AG04450 (cell line): ENCODE results near the gene SKA2. TPM values are rescaled to one million over a fixed set of nuclear protein-coding genes. Genes with fewer than 3 reads are reported as not detected.

Experiments used
- CTCF ChIA-PET: fragments of 300-600, 350-600 bp; formaldehyde crosslinking; extraction: SDS; loops from one replicate; lab custom pipeline; 2022; ENCODE audit warnings: antibody characterized with exemption, inconsistent platforms; lab: Charles Lee
- POLR2A ChIA-PET: fragments of 350-600 bp; formaldehyde crosslinking; extraction: SDS; loops from one replicate; lab custom pipeline; 2021; ENCODE audit warnings: antibody characterized with exemption, inconsistent platforms; lab: Yijun Ruan, JAX
- DNase-seq: peaks from one replicate; pipeline ENCODE4 v3.0.0-alpha.2; 2011; ENCODE audit warnings: low read depth, low spot score
- H3K27ac ChIP-seq: one replicate; pipeline ENCODE4 v1.5.1; 2012; ENCODE audit warnings: low read depth, low read length, control low read depth
- H3K27me3 ChIP-seq: one replicate; pipeline ENCODE4 v1.6.0; 2012; ENCODE audit warnings: low read length; ENCODE audit not compliant: control insufficient read depth, insufficient read depth
- H3K4me3 ChIP-seq: 2 replicates; pipeline ENCODE4 v1.5.1; 2011; ENCODE audit warnings: mild to moderate bottlenecking, low read depth, low read length, control low read depth
- H3K9me3 ChIP-seq: 2 replicates; pipeline ENCODE4 v1.5.1; 2012; ENCODE audit warnings: low read length; ENCODE audit not compliant: control insufficient read depth, insufficient read depth
- CTCF ChIP-seq: IDR thresholded peaks from 2 replicates; pipeline ENCODE4 v1.5.1; 2011; ENCODE audit warnings: low read depth, low read length, control low read depth, inconsistent platforms
- polyA plus RNA-seq: library from polyadenylated mRNA; depleted of rRNA; stranded (reverse); fragments of >200 nt; gene quantifications from 2 replicates; pipeline ENCODE4 v1.2.3, GENCODE V29; 2011

Gene SKA2
- polyA plus RNA-seq, 1 experiment, result 45.4 TPM

- Histone ChIP-seq H3K9me3 (no peaks in the 10 kb centered on the region), H3K4me3 (no peak overlapping the region), H3K27me3 (no peaks in the 10 kb centered on the region), H3K27ac (no peak overlapping the region)
- POLR2A ChIA-PET, result no interaction called here
- no peak for TF ChIP-seq CTCF
- CTCF ChIA-PET, result interaction anchor here (1.2 kb wide), 1 partner anchor 42 kb away, joined by 3 read pairs; the partner anchor contains the start of gene GDPD1
- no peak for DNase-seq
Observed at GRCh38 chr17:59178266-59178985, 23.4 kb upstream of the SKA2 start.

- H3K4me3 ChIP-seq, result no peak overlapping the region
- no peaks in the 10 kb centered on the region for H3K27me3 ChIP-seq
- no peak for DNase-seq
- H3K27ac ChIP-seq, result no peak overlapping the region
- H3K9me3 ChIP-seq, result peaks cover 7% of the 10 kb centered on the region
- ChIA-PET POLR2A (no interaction called here), CTCF (no interaction called here)
- no peak for TF ChIP-seq CTCF
Observed at GRCh38 chr17:59175076-59175475, 20.1 kb upstream of the SKA2 start.

- peaks cover 7% of the 10 kb centered on the region for H3K9me3 ChIP-seq
- DNase-seq, result no peak
- no peak overlapping the region for H3K4me3 ChIP-seq
- POLR2A ChIA-PET, result no interaction called here
- H3K27ac ChIP-seq, result no peak overlapping the region
- TF ChIP-seq CTCF, result no peak
- no peaks in the 10 kb centered on the region for H3K27me3 ChIP-seq
- CTCF ChIA-PET, result no interaction called here
Observed at GRCh38 chr17:59174671-59175070, 19.7 kb upstream of the SKA2 start.

DNA sequence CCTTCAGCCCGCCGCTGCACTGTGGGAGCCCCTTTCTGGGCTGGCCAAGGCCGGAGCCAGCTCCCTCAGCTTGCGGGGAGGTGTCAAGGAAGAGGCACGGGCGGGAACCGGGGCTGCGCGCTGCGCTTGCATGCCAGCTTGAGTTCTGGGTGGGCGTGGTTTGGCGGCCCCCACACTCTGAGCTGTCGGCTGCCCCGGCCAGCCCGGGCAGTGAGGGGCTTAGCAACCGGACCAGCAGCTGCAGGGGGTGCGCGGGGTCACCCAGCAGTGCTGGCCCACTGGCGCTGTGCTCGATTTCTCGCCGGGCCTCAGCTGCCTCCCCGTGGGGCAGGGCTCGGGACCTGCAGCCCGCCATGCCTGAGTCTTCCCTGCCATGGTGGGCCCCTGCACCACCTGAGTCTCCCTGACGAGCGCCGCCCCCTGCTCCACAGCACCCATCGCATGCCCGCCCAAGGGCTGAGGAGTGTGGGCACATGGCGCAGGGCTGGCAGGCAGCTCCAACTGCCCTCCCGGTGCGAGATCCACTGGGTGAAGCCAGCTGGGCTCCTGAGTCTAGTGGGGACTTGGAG lies 17.5 kb upstream of the SKA2 start:
- no peak overlapping the region for H3K4me3 ChIP-seq
- CTCF ChIA-PET, result no interaction called here
- no peaks in the 10 kb centered on the region for H3K27me3 ChIP-seq
- POLR2A ChIA-PET, result interaction anchor here (0.6 kb wide), 1 partner anchor 514 kb away, joined by 3 read pairs; no protein-coding TSS in a partner anchor
- H3K9me3 ChIP-seq, result peaks cover 7% of the 10 kb centered on the region
- no peak overlapping the region for H3K27ac ChIP-seq
- no peak for DNase-seq
- no peak for TF ChIP-seq CTCF

DNA sequence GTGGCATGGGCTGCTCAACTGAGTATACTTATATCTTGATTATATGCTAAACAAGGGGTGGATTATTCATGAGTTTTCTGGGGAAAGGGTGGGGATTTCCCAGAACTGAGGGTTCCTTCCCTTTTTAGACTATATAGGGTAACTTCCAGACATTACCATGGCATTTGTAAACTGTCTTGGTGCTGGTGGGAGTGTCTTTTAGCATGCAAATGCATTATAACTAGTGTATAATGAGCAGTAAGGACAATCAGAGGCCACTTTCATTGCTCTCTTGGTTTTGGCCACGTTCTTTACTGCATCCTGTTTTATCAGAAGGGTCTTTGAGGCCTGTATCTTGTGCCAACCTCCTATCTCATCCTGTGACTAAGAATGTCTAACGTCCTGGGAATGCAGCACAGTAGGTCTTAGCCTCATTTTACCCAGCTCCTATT lies 12.6 kb upstream of the SKA2 start:
- POLR2A ChIA-PET, result no interaction called here
- no peak for DNase-seq
- no peak overlapping the region for H3K4me3 ChIP-seq
- TF ChIP-seq CTCF, result no peak
- no peaks in the 10 kb centered on the region for H3K27me3 ChIP-seq
- peak overlapping the region; percentile 31 for H3K27ac ChIP-seq
- peaks cover 5% of the 10 kb centered on the region for H3K9me3 ChIP-seq
- CTCF ChIA-PET, result interaction anchor here (0.9 kb wide), 1 partner anchor 10 kb away, joined by 4 read pairs; no protein-coding TSS in a partner anchor
